ENCODE results near the gene NRXN3. TPM values are rescaled to one million over a fixed set of nuclear protein-coding genes. Genes with fewer than 3 reads are reported as not detected.

Gene NRXN3
- total RNA-seq, 4 donors from 2014 or later, result 0.19 to 1.4 (median 0.40) TPM

GRCh38 chr14:78978896-78979295, 808.7 kb downstream of the NRXN3 start:
- no peak for TF ChIP-seq CTCF (IDR thresholded peaks at IDR 0.05)
- ATAC-seq (ENCODE audit: low FRiP score) (no peak), DNase-seq (ENCODE audit: low spot score) (no peak)

GRCh38 chr14:78982551-78982950, 812.4 kb downstream of the NRXN3 start:
- DNase-seq (ENCODE audit: low spot score), result no peak
- TF ChIP-seq CTCF (IDR thresholded peaks at IDR 0.05), result no peak
- ATAC-seq (ENCODE audit: low FRiP score), result no peak

- ATAC-seq (ENCODE audit: low FRiP score) (no peak), DNase-seq (ENCODE audit: low spot score) (no peak)
- TF ChIP-seq CTCF (IDR thresholded peaks at IDR 0.05), result no peak
These were observed 813.0 kb downstream of the NRXN3 start for GRCh38 chr14:78983126-78983525.

- ATAC-seq (ENCODE audit: low FRiP score) (no peak), DNase-seq (ENCODE audit: low spot score) (no peak)
- no peak for TF ChIP-seq CTCF (IDR thresholded peaks at IDR 0.05)
These were observed 815.7 kb downstream of the NRXN3 start for GRCh38 chr14:78985668-78986381.

- ATAC-seq (ENCODE audit: low FRiP score) (no peak), DNase-seq (ENCODE audit: low spot score) (no peak)
- TF ChIP-seq CTCF (IDR thresholded peaks at IDR 0.05), result no peak
These were observed 816.8 kb downstream of the NRXN3 start for GRCh38 chr14:78986989-78987388.

- ATAC-seq (ENCODE audit: low FRiP score) (no peak), DNase-seq (ENCODE audit: low spot score) (no peak)
- TF ChIP-seq CTCF (IDR thresholded peaks at IDR 0.05), result no peak
These were observed 819.0 kb downstream of the NRXN3 start for GRCh38 chr14:78989221-78989620.

- ATAC-seq (ENCODE audit: low FRiP score) (no peak), DNase-seq (ENCODE audit: low spot score) (no peak)
- no peak for TF ChIP-seq CTCF (IDR thresholded peaks at IDR 0.05)
These were observed 822.7 kb downstream of the NRXN3 start for GRCh38 chr14:78992867-78993266.

All from omental fat pad (tissue), 4 donors.